ACC112 (cell line): ENCODE data around the gene EVX1.

Experiments
- H2AFZ ChIP-seq: fragments of 200-600 bp; sonication (generic); one replicate; pipeline ENCODE4 v1.6.0; 2017; ENCODE audit warnings: antibody characterized with exemption, low read length; ENCODE audit not compliant: unreplicated experiment
- H3K27ac ChIP-seq: fragments of 200-600 bp; sonication (generic); 2 replicates; pipeline ENCODE4 v1.5.1; 2014; ENCODE audit warnings: low read depth, mild to moderate bottlenecking, antibody characterized with exemption, low read length, moderate library complexity
- H3K27me3 ChIP-seq: fragments of 200-600 bp; sonication (generic); 2 replicates; pipeline ENCODE4 v1.6.1; 2014; ENCODE audit warnings: mild to moderate bottlenecking, antibody characterized with exemption, low read length, moderate library complexity, mixed read lengths; ENCODE audit not compliant: insufficient read depth
- H3K36me3 ChIP-seq: fragments of 200-600 bp; sonication (generic); 2 replicates; pipeline ENCODE4 v1.6.1; 2016; ENCODE audit warnings: mild to moderate bottlenecking, antibody characterized with exemption, low read length, moderate library complexity, mixed read lengths; ENCODE audit not compliant: insufficient read depth
- H3K4me1 ChIP-seq: fragments of 200-600 bp; sonication (generic); one replicate; pipeline ENCODE4 v1.6.1; 2016; ENCODE audit warnings: low read length, mixed read lengths; ENCODE audit not compliant: insufficient read depth, unreplicated experiment, control insufficient read depth
- H3K4me3 ChIP-seq: fragments of 200-600 bp; sonication (generic); 2 replicates; pipeline ENCODE4 v1.5.1; 2014; ENCODE audit warnings: mild to moderate bottlenecking, low read depth, low read length
- H3K79me2 ChIP-seq: fragments of 200-600 bp; sonication (generic); one replicate; pipeline ENCODE4 v1.6.0; 2016; ENCODE audit warnings: low read length; ENCODE audit not compliant: control insufficient read depth, unreplicated experiment, insufficient read depth

Gene EVX1

DNA sequence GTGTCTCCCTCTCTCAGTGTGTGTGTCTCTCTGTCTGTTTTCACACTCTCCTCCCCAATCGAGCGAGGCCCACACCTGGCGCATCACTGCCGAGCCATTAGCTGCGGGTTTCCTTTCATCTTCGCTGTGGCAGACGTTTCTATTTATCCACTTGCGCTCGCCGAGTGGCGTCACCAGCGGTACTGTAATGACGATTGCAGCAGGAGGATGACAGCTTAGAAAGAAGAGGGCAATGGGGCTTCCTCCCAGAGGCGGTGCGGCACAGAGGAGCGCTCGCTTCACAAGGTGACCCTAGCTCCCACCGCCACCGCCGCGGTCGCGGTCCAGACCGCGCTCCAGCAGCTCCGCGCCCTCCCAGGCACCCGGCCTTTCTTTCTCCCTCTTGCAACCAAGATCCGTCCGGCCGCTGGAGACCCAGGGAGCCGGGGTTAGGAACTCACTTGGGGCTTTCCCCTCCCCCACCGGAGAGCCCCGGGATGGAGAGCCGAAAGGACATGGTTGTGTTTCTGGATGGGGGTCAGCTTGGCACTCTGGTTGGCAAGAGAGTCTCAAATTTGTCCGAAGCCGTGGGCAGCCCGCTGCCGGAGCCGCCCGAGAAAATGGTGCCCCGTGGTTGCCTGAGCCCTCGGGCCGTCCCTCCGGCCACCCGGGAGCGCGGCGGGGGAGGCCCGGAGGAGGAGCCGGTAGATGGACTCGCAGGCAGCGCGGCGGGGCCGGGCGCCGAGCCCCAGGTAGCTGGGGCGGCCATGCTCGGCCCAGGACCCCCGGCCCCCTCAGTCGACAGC is at the start of gene EVX1:
Gene EVX1, plus strand, starts transcription at position 248 of the 785 bp plus-strand sequence. Its CDS starts 229 bp downstream, at position 477.
- Histone ChIP-seq H3K79me2 (no peaks in the 10 kb centered on the region), H3K36me3 (no peaks in the 10 kb centered on the region), H3K4me3 (peak within 1 kb of the TSS; percentile 43), H3K27me3 (peaks cover 99% of the 10 kb centered on the region), H3K4me1 (no peaks in the 10 kb centered on the region), H2AFZ (no peak within 1 kb of the TSS), H3K27ac (no peak within 1 kb of the TSS)

DNA sequence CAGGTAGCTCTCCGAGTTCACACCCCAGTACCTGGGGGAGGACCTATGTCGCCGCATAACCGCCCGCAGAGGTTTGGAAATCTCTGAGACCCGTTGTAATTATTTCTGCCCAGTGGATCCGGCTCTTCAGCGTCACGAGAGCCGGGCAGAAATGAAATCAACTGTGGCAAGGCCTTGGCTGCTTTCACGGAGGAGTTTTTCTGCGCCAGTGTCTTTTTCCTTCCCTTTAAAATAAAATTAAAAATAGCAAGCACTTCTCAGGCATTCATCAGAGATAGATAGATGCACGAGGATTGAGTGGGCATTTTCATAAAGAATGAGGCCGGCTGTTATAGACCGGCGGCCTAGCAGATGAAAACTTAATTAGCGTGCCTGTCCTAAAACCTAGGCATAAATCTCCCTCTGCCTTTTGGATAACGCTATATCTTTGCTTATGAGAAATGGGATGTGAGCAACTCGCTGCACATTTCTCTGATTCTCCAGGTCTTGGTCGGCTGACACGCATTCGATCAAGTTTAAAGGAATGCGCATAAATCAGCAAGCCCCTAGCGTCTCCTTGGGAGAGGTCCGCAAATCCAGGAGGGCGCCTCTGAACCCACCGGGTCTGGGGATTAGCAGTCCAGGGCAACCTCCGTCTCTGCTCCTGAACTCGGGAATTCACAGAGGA is 49.1 kb upstream of the EVX1 start:
- H3K27me3 ChIP-seq, result peaks cover 98% of the 10 kb centered on the region
- peak overlapping the region; percentile 69 for H3K4me3 ChIP-seq
- H2AFZ ChIP-seq, result peak overlapping the region; percentile 32
- H3K79me2 ChIP-seq, result no peaks in the 10 kb centered on the region
- no peak overlapping the region for H3K27ac ChIP-seq
- H3K36me3 ChIP-seq, result no peaks in the 10 kb centered on the region
- H3K4me1 ChIP-seq, result no peaks in the 10 kb centered on the region

- H3K79me2 ChIP-seq, result no peaks in the 10 kb centered on the region
- peaks cover 98% of the 10 kb centered on the region for H3K27me3 ChIP-seq
- no peak overlapping the region for H2AFZ ChIP-seq
- H3K27ac ChIP-seq, result no peak overlapping the region
- no peaks in the 10 kb centered on the region for H3K36me3 ChIP-seq
- H3K4me1 ChIP-seq, result no peaks in the 10 kb centered on the region
- no peak overlapping the region for H3K4me3 ChIP-seq
Measured at GRCh38 chr7:27194002-27194352, 48.6 kb upstream of the EVX1 start.

GRCh38 chr7:27194686-27195379 is 47.8 kb upstream of the EVX1 start:
- Histone ChIP-seq H3K27me3 (peaks cover 95% of the 10 kb centered on the region), H2AFZ (no peak overlapping the region), H3K27ac (no peak overlapping the region), H3K36me3 (no peaks in the 10 kb centered on the region), H3K79me2 (no peaks in the 10 kb centered on the region), H3K4me1 (no peaks in the 10 kb centered on the region), H3K4me3 (no peak overlapping the region)

- Histone ChIP-seq H3K36me3 (no peaks in the 10 kb centered on the region), H3K79me2 (no peaks in the 10 kb centered on the region), H3K27me3 (peaks cover 94% of the 10 kb centered on the region), H3K27ac (no peak overlapping the region), H2AFZ (no peak overlapping the region), H3K4me1 (no peaks in the 10 kb centered on the region), H3K4me3 (no peak overlapping the region)
Measured at GRCh38 chr7:27196287-27196767, 46.3 kb upstream of the EVX1 start.

GRCh38 chr7:27197137-27198042 is 45.2 kb upstream of the EVX1 start:
- Histone ChIP-seq H3K36me3 (no peaks in the 10 kb centered on the region), H2AFZ (no peak overlapping the region), H3K27me3 (peaks cover 94% of the 10 kb centered on the region), H3K4me1 (no peaks in the 10 kb centered on the region), H3K79me2 (no peaks in the 10 kb centered on the region), H3K4me3 (no peak overlapping the region), H3K27ac (no peak overlapping the region)

DNA sequence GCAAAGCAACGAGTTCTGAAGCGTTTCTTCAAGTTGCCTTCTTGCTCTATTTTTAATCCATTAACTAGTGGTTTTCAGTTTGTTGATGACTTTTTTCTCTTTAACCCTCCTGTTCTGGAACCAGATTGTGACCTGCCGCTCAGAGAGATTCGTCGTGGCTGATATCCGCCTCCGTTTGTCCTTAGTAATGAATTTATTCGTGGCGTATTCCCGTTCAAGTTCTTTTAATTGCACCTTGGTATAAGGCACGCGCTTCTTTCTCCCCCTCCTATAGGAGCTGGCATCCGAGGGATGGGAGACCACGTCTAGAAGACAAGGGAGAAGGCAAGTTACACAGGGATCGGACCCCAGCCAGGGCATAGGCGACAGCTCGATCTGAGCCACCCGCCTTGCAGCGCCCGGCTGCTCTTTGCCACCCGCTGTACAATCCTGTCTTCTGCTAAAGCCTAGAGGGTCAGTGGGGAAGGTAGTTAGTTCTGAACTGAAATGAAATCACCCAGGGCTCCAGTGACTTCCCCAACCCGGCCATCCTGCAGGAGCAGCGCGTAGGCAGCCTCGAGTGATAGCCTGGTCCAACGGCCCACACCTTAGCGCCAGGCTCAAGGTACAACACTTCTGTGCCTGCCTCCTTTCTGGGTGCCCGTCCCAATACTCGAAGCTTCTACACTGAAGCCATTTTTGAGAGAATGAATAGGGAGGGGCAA is 44.3 kb upstream of the EVX1 start:
- peak overlapping the region; percentile 25; the same call in 1 of the 2 replicates for H3K4me3 ChIP-seq
- H3K27ac ChIP-seq, result no peak overlapping the region
- H3K27me3 ChIP-seq, result peaks cover 93% of the 10 kb centered on the region

GRCh38 chr7:27198871-27199801 is 43.5 kb upstream of the EVX1 start:
- Histone ChIP-seq H3K79me2 (no peaks in the 10 kb centered on the region), H2AFZ (no peak overlapping the region), H3K4me1 (no peaks in the 10 kb centered on the region)

More for the DNA sequence above, 44.3 kb upstream of the EVX1 start:
- Histone ChIP-seq H3K79me2 (no peaks in the 10 kb centered on the region), H3K36me3 (no peaks in the 10 kb centered on the region), H3K4me1 (no peaks in the 10 kb centered on the region), H2AFZ (no peak overlapping the region)

More at GRCh38 chr7:27198871-27199801, 43.5 kb upstream of the EVX1 start:
- peaks cover 93% of the 10 kb centered on the region for H3K27me3 ChIP-seq
- H3K4me3 ChIP-seq, result peak overlapping the region; percentile 25; the same call in 1 of the 2 replicates
- H3K36me3 ChIP-seq, result no peaks in the 10 kb centered on the region
- no peak overlapping the region for H3K27ac ChIP-seq
